HepG2 (cell line): ENCODE results near the gene RABIF. TPM values are rescaled to one million over a fixed set of nuclear protein-coding genes. Genes with fewer than 3 reads are reported as not detected.

Experiments
- ATAC-seq: fragments of 200-7000 bp; cut with Tn5 transposase; 3 replicates; pipeline ENCODE4 v1.9.1; 2020; ENCODE audit warnings: mild to moderate bottlenecking, moderate library complexity
- BruUV-seq: library from RNA; stranded (reverse); fragments of 400-500 nt; replicated peaks from 2 replicates; lab custom pipeline; 2021; lab: Mats Ljungman, UMichigan
- CTCF ChIA-PET: fragments of 300-600 bp; formaldehyde crosslinking; extraction: SDS; loops from one replicate; lab custom pipeline; 2021; ENCODE audit warnings: low total read pairs, inconsistent platforms, low intra/inter-chr PET ratio; lab: Yijun Ruan, JAX
- POLR2A ChIA-PET: fragments of 350-600 bp; sonication (Branson Sonifier 250); formaldehyde crosslinking; loops from one replicate; lab custom pipeline; 2020; ENCODE audit warnings: antibody characterized with exemption, inconsistent platforms; lab: Yijun Ruan, JAX
- DNase-seq: peaks from one replicate; pipeline ENCODE4 v3.0.0-alpha.2; 2015; ENCODE audit warnings: low spot score
- FAIRE-seq: peaks from 3 replicates; lab custom pipeline; 2011; peaks lifted over from hg19 to GRCh38; lab: Jason Lieb, UNC
- H2AFZ ChIP-seq: one replicate; pipeline ENCODE4 v1.6.1; 2011; ENCODE audit warnings: low read length, inconsistent platforms
- H3K27ac ChIP-seq: fragments of 300-600 bp; 3 replicates; pipeline ENCODE4 v1.8.0; 2011; ENCODE audit warnings: mixed run types, mild to moderate bottlenecking, mixed read lengths, low read length, inconsistent platforms; ENCODE audit not compliant: insufficient read depth; ENCODE audit errors: extremely low read length
- H3K27me3 ChIP-seq, 2 experiments: fragments of 200-600 bp in 1 of 2; 2 replicates in 1 of 2; 3 replicates in 1 of 2; pipeline versions ENCODE4 v1.6.0 to v1.8.0; 2011; ENCODE audit warnings: low read length in 2 of 2, mild to moderate bottlenecking in 2 of 2, moderate library complexity in 2 of 2, inconsistent platforms in 1 of 2; ENCODE audit not compliant: insufficient read depth in 2 of 2, control insufficient read depth in 1 of 2
- H3K36me3 ChIP-seq, 2 experiments: fragments of 200-600 bp in 1 of 2; replicated peaks in 1 of 2; 2 replicates in 1 of 2; 3 replicates in 1 of 2; pipeline versions ENCODE4 v1.5.1 to v1.8.0; 2011; ENCODE audit warnings: low read length in 2 of 2, inconsistent platforms in 1 of 2; ENCODE audit not compliant: insufficient read depth in 2 of 2, control insufficient read depth in 1 of 2
- H3K4me1 ChIP-seq: 2 replicates; pipeline ENCODE4 v1.5.1; 2012; ENCODE audit warnings: low read length, inconsistent platforms; ENCODE audit not compliant: insufficient read depth
- H3K4me2 ChIP-seq: 2 replicates; pipeline ENCODE4 v1.6.0; 2011; ENCODE audit warnings: low read depth, low read length, inconsistent platforms
- H3K4me3 ChIP-seq, 3 experiments: fragments of 200-600 bp in 1 of 3; sonication (generic), shearing (Covaris generic) in 1 of 3; replicated peaks in 1 of 3; 2 replicates each; pipeline ENCODE4 v1.5.1; 2011 to 2016; ENCODE audit warnings: low read length in 3 of 3, inconsistent platforms in 2 of 3, low read depth in 2 of 3, mild to moderate bottlenecking in 2 of 3, control low read depth in 1 of 3, mixed read lengths in 1 of 3; ENCODE audit not compliant: insufficient read depth in 1 of 3
- H3K79me2 ChIP-seq: one replicate; pipeline ENCODE4 v1.6.1; 2011; ENCODE audit warnings: low read length, inconsistent platforms; ENCODE audit not compliant: insufficient read depth
- H3K9ac ChIP-seq: 2 replicates; pipeline ENCODE4 v1.6.0; 2011; ENCODE audit warnings: mild to moderate bottlenecking, low read depth, low read length, inconsistent platforms; ENCODE audit not compliant: insufficient read depth
- H3K9me3 ChIP-seq: 2 replicates; pipeline ENCODE4 v1.5.1; 2012; ENCODE audit warnings: mild to moderate bottlenecking, low read length
- H4K20me1 ChIP-seq: 2 replicates; pipeline ENCODE4 v1.6.0; 2011; ENCODE audit warnings: inconsistent platforms, mild to moderate bottlenecking, low read length, moderate library complexity; ENCODE audit not compliant: insufficient read depth
- EP300 ChIP-seq, 3 experiments: sonication (generic) in 1 of 3; formaldehyde crosslinking in 1 of 3; IDR thresholded peaks; 2 replicates each; pipeline versions ENCODE4 v1.5.1 to v1.6.1; 2011 to 2020; ENCODE audit warnings: low read depth in 2 of 3, low read length in 2 of 3, borderline replicate concordance in 1 of 3, improper control_type of control experiment in 1 of 3, mild to moderate bottlenecking in 1 of 3, missing genetic modification reagents in 1 of 3, moderate library complexity in 1 of 3
- NRL ChIP-seq: sonication (generic); formaldehyde crosslinking; IDR thresholded peaks from 2 replicates; pipeline ENCODE4 v1.5.0; 2020; ENCODE audit warnings: missing genetic modification reagents, mild to moderate bottlenecking, moderate library complexity, borderline replicate concordance
- SMAD1 ChIP-seq: sonication (generic); formaldehyde crosslinking; IDR thresholded peaks from 2 replicates; pipeline ENCODE4 v1.4.0; 2020; ENCODE audit warnings: missing genetic modification reagents, low read depth, mild to moderate bottlenecking, borderline replicate concordance
- ZMAT3 ChIP-seq: sonication (generic); formaldehyde crosslinking; conservative IDR thresholded peaks from 2 replicates; pipeline ENCODE4 v1.7.0; 2021; ENCODE audit warnings: missing genetic modification reagents
- ZNF773 ChIP-seq: sonication (generic); formaldehyde crosslinking; IDR thresholded peaks from 2 replicates; pipeline ENCODE4 v1.4.0; 2020; ENCODE audit warnings: missing genetic modification reagents, borderline replicate concordance
- WGBS: methylation state at CpG from one replicate; pipeline ENCODE4 v1.1.6; 2017; ENCODE audit warnings: low lambda C conversion rate; 5-methylcytosine and 5-hydroxymethylcytosine counted together
- in situ Hi-C: cut with HindIII; loops from 2 replicates; pipeline ENCODE4 v1.10.0; 2017; ENCODE audit warnings: low pct_unique_long_range_greater_than_20kb; ENCODE audit not compliant: extremely low pct_ligation_motif_present
- intact Hi-C: fragments of 100-400 bp; cut with micrococcal nuclease; formaldehyde crosslinking; loops from one replicate; pipeline ENCODE4 v1.10.0; 2022; ENCODE audit not compliant: unreplicated experiment
- polyA plus RNA-seq, 8 experiments: library from polyadenylated mRNA; depleted of rRNA in 3 of 8; stranded (reverse) in 7 of 8; unstranded in 1 of 8; fragments of >200 nt; fragmentation: Illumina TruSeq in 4 of 8; extraction: Trizol in 4 of 8; gene quantifications; 2 replicates each; pipeline versions ENCODE4 v1.2.1 to v1.2.3, GENCODE V29; 2011 to 2016; ENCODE audit warnings: low read depth in 4 of 8, missing spikeins in 1 of 8, mixed read lengths in 1 of 8; ENCODE audit not compliant: insufficient read depth in 1 of 8
- total RNA-seq, 5 experiments: library from RNA; depleted of rRNA; stranded (reverse); fragments of >200 nt; fragmentation: Illumina TruSeq; extraction: Trizol; gene quantifications; 2 replicates each; pipeline ENCODE4 v1.2.3, GENCODE V29; 2016; ENCODE audit warnings: low read depth in 1 of 5
- TF ChIP-seq, protein P1 (sequence below): sonication (generic); formaldehyde crosslinking; IDR thresholded peaks from 2 replicates; pipeline ENCODE4 v1.8.1; 2023; ENCODE audit warnings: mild to moderate bottlenecking, moderate library complexity, missing genetic modification reagents
- TF ChIP-seq, protein P2 (sequence below): sonication (generic); formaldehyde crosslinking; IDR thresholded peaks from 2 replicates; pipeline ENCODE4 v1.4.0; 2020; ENCODE audit warnings: missing genetic modification reagents, borderline replicate concordance
- TF ChIP-seq, protein P3 (sequence below): sonication (generic); formaldehyde crosslinking; IDR thresholded peaks from 2 replicates; pipeline ENCODE4 v1.4.0; 2020; ENCODE audit warnings: missing genetic modification reagents, mild to moderate bottlenecking, borderline replicate concordance

RABIF gene
- total and polyA plus RNA-seq, 2 of the 13 experiments (the other 11 are each of a cell fraction or from before 2014, with no cell fraction given): 7.6 to 8.3 TPM

DNA sequence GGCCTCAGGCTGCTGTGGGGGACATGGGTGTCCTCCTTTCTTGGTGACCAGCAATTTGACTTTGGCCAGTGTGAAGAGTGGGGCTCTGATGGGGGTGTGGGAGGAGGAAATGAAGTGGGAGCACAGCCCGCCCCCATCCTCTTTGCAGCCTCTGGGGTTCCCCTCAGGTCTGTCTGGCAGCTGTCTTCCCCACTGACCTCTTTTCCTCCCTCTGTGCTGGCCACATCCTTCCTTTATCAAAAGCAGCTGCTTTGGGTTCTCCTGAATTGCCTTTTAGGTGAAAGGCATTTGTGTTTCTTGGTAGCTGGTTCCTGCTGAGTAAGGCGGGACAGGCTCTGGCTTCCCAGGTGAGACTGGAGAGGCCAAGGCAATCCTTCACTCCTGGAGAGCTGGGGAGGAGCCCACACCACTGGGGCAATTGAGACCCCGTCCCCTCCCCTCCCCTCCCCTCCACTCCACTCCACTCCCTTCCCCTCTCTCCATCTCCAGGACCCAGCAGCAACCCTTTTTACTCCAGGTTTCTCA is 53.3 kb downstream of the RABIF start:
- Histone ChIP-seq H2AFZ (no peak overlapping the region), H3K9me3 (no peaks in the 10 kb centered on the region), H3K79me2 (no peaks in the 10 kb centered on the region), H3K9ac (no peak overlapping the region), H3K36me3 (no peaks in the 10 kb centered on the region), H4K20me1 (no peaks in the 10 kb centered on the region), H3K4me2 (no peak overlapping the region), H3K27ac (no peak overlapping the region), H3K4me1 (no peaks in the 10 kb centered on the region), H3K4me3 (no peak overlapping the region), H3K27me3 (peaks cover 0 to 4% of the 10 kb centered on the region in 2 experiments; a peak in 2 of 5 replicates)
- CTCF ChIA-PET: no interaction called here
- intact Hi-C loops (no loop called here), in situ Hi-C loops (no loop called here)
- ATAC-seq: no peak
- FAIRE-seq: no peak
- DNase-seq: no peak
- WGBS: 100% methylated on average over 2 of the region's 3 CpGs
- POLR2A ChIA-PET: interaction anchor here (0.5 kb wide), 1 partner anchor 26 kb away, joined by 4 read pairs; no protein-coding TSS in a partner anchor
- no TSS peak for BruUV-seq
- TF ChIP-seq SMAD1 (CRISPR knock-in tag) (no peak), ZMAT3 (no peak), NRL (no peak), EP300 (IDR thresholded peaks at IDR 0.05; ENCODE audit: low read depth in 2 of 2, low read length in 2 of 2) (no peak), EP300 (CRISPR knock-in tag; IDR thresholded peaks at IDR 0.05; ENCODE audit: borderline replicate concordance) (no peak), ZNF773 (no peak)
- TF ChIP-seq, protein P1, sequence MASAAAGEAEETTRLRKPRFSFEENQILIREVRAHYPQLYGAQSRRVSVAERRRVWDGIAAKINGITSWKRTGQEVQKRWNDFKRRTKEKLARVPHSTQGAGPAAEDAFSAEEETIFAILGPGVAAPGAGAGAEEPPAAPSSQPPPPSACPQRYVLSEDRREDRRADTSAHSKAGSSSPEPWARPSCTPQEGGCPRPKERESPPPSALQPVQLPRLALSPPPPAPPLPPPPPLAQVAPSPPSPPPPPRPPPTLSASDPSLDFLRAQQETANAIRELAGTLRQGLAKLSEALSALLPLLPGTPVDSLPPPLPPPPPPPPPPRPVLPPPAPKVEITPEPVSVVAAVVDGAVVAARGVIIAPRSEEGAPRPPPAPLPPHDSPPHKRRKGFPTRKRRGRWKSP (CRISPR knock-in tag): no peak
- TF ChIP-seq, protein P2, sequence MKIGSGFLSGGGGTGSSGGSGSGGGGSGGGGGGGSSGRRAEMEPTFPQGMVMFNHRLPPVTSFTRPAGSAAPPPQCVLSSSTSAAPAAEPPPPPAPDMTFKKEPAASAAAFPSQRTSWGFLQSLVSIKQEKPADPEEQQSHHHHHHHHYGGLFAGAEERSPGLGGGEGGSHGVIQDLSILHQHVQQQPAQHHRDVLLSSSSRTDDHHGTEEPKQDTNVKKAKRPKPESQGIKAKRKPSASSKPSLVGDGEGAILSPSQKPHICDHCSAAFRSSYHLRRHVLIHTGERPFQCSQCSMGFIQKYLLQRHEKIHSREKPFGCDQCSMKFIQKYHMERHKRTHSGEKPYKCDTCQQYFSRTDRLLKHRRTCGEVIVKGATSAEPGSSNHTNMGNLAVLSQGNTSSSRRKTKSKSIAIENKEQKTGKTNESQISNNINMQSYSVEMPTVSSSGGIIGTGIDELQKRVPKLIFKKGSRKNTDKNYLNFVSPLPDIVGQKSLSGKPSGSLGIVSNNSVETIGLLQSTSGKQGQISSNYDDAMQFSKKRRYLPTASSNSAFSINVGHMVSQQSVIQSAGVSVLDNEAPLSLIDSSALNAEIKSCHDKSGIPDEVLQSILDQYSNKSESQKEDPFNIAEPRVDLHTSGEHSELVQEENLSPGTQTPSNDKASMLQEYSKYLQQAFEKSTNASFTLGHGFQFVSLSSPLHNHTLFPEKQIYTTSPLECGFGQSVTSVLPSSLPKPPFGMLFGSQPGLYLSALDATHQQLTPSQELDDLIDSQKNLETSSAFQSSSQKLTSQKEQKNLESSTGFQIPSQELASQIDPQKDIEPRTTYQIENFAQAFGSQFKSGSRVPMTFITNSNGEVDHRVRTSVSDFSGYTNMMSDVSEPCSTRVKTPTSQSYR (CRISPR knock-in tag): no peak
- TF ChIP-seq, protein P3, sequence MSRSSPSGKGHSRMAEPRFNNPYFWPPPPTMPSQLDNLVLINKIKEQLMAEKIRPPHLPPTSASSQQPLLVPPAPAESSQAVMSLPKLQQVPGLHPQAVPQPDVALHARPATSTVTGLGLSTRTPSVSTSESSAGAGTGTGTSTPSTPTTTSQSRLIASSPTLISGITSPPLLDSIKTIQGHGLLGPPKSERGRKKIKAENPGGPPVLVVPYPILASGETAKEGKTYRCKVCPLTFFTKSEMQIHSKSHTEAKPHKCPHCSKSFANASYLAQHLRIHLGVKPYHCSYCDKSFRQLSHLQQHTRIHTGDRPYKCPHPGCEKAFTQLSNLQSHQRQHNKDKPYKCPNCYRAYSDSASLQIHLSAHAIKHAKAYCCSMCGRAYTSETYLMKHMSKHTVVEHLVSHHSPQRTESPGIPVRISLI (CRISPR knock-in tag): no peak
